Suprapubic skin (tissue), 4 donors: ENCODE results near the gene GEN1.

Experiments
- CTCF ChIP-seq, 2 donors: fragments of 200-600 bp in 1 of 2; fragments of 450-650 bp in 1 of 2; sonication (generic) in 1 of 2; IDR thresholded peaks; one replicate each; pipeline ENCODE4 v1.5.1; 2016 to 2019; ENCODE audit warnings: antibody characterized with exemption in 2 of 2, mild to moderate bottlenecking in 1 of 2, moderate library complexity in 1 of 2
- EP300 ChIP-seq: sonication (generic); formaldehyde crosslinking; IDR thresholded peaks from one replicate; pipeline ENCODE4 v1.6.1; 2017; ENCODE audit warnings: antibody characterized with exemption
- POLR2A ChIP-seq, 2 donors: fragments of 450-650 bp; IDR thresholded peaks; one replicate each; pipeline ENCODE4 v1.6.1; 2017; ENCODE audit warnings: antibody characterized with exemption in 2 of 2, mild to moderate bottlenecking in 2 of 2, moderate library complexity in 2 of 2
- POLR2AphosphoS5 ChIP-seq, 3 donors: sonication (generic); formaldehyde crosslinking; IDR thresholded peaks; one replicate each; pipeline ENCODE4 v1.6.1; 2017; ENCODE audit warnings: antibody characterized with exemption in 3 of 3

- no peak for TF ChIP-seq CTCF (IDR thresholded peaks at IDR 0.05)
- TF ChIP-seq POLR2A (IDR thresholded peaks at IDR 0.05): no peak
- no peak for TF ChIP-seq POLR2AphosphoS5 (IDR thresholded peaks at IDR 0.05)
- no peak for TF ChIP-seq EP300
These were observed 6.1 kb upstream of the GEN1 start for GRCh38 chr2:17747684-17748452.
